AG10803 (cell line): ENCODE results near the gene ITIH3.

ENCODE experiments used
- DNase-seq: peaks from one replicate; pipeline ENCODE4 v3.0.0; 2010; ENCODE audit warnings: low read depth
- H3K4me3 ChIP-seq: 2 replicates; pipeline ENCODE4 v1.5.1; 2011; ENCODE audit warnings: mild to moderate bottlenecking, low read length, control low read depth
- CTCF ChIP-seq: conservative IDR thresholded peaks from 2 replicates; pipeline ENCODE4 v1.5.1; 2011; ENCODE audit warnings: mild to moderate bottlenecking, low read length, control low read depth, inconsistent platforms

ITIH3 gene

GRCh38 chr3:52770496-52771333 is 23.9 kb upstream of the ITIH3 start, which contains the start of gene NEK4:
Gene NEK4, minus strand, starts transcription at chr3:52770940. Its CDS starts 194 bp downstream, at chr3:52770746.
- DNase-seq, result peak; percentile 86
- peak within 1 kb of the TSS; percentile 84 for H3K4me3 ChIP-seq
- TF ChIP-seq CTCF, result 0 out of 2 replicates have a peak, but pooled peaks have one; percentile 1

- no peak for DNase-seq
- H3K4me3 ChIP-seq, result peak overlapping the region; percentile 84
- TF ChIP-seq CTCF, result no peak
Observed at GRCh38 chr3:52771334-52771681, 23.3 kb upstream of the ITIH3 start.

- no peak overlapping the region for H3K4me3 ChIP-seq
- no peak for TF ChIP-seq CTCF
- DNase-seq, result no peak
Observed at GRCh38 chr3:52771702-52772101, 22.9 kb upstream of the ITIH3 start.

GRCh38 chr3:52773361-52774065 is 21.1 kb upstream of the ITIH3 start:
- no peak for DNase-seq
- H3K4me3 ChIP-seq, result no peak overlapping the region
- TF ChIP-seq CTCF, result no peak

- DNase-seq, result no peak
- no peak for TF ChIP-seq CTCF
Observed at GRCh38 chr3:52774066-52774713, 20.4 kb upstream of the ITIH3 start.

GRCh38 chr3:52774901-52775864 is 19.4 kb upstream of the ITIH3 start:
- no peak overlapping the region for H3K4me3 ChIP-seq

More at GRCh38 chr3:52774066-52774713, 20.4 kb upstream of the ITIH3 start:
- no peak overlapping the region for H3K4me3 ChIP-seq

More at GRCh38 chr3:52774901-52775864, 19.4 kb upstream of the ITIH3 start:
- TF ChIP-seq CTCF, result no peak
- no peak for DNase-seq
